Measurements from ENCODE around the gene CDIPT.
"Not testable (repeated sequence)": the region's sequence is repeated elsewhere in the genome, so short reads cannot be mapped to it uniquely, and the experiment has no call there.

The CDIPT gene

DNA sequence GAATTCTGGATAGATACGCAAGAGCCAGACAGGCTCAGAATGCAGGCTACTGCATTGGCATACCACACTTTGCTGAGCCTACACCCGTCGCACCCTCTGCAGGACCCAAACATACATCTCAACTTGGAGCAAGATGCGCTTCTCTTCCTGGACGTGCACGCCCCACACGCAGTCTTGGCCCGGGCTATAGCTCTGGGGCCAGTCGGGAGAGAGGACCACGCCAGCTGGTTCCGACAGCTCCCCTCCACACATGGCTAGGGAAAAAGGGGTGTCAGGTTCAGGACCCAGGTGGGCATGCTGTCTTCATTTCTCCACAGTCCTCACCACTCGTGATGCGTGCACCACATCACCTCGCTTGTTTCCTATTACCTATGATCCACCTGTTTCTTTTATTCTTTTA, 15.1 kb upstream of the CDIPT start:
- Histone ChIP-seq H3K4me1 (ENCODE audit: insufficient read depth, insufficient read length) (peaks cover 3% of the 10 kb centered on the region), H3K9ac (ENCODE audit: insufficient read length, low read depth) (peak overlapping the region; percentile 61), H3K36me3 (ENCODE audit: insufficient read depth, insufficient read length, low read length) (peaks cover 12% of the 10 kb centered on the region), H3K27me3 (ENCODE audit: insufficient read depth, insufficient read length) (no peaks in the 10 kb centered on the region), H3K9me3 (ENCODE audit: insufficient read depth, low read length) (no peaks in the 10 kb centered on the region), H3K4me3 (ENCODE audit: insufficient read length, low read depth) (no peak overlapping the region)
- TF ChIP-seq YY1 (IDR thresholded peaks at IDR 0.05; ENCODE audit: insufficient read depth, insufficient read length): no peak
- TF ChIP-seq ZNF274 (IDR thresholded peaks at IDR 0.05; ENCODE audit: low read depth, low read length): no peak
- no peak for TF ChIP-seq SUZ12 (IDR thresholded peaks at IDR 0.05; ENCODE audit: extremely low read depth, insufficient read depth, insufficient read length)
- DNase-seq (ENCODE audit: low read depth, low spot score): no peak

DNA sequence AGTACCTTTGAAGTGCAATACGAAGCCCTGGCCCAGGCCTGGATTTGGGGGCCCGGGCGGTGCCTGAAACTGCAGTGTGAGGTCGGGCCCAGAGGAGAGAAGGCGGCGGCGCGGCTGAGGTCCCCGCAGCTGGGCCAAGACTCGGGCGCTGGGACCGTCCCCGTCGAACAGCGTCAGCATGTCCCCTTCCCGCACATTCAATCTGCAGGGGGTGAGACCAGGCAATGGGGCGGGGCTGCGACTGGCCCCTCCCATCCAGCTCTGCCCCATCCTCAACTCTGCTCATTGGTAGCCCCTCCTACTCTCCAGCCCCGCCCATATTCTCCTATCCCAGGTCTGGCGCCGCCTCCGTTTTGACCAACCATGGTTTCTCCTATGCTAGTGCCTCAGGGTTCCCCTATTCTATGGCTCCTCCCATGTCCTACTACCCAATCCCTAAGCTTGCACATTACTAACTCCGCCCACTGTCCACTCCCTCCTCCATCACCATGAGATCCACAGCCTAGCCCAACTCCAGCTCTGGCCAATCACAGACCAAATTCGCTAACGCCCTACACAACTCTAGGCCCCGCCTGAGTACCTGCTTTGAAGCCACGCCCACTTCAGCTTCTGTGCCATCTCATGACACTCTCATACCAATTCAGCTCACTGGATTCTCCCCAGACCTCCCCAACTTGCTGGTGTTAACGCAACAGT, 14.4 kb upstream of the CDIPT start:
- DNase-seq (ENCODE audit: low read depth, low spot score): peak; percentile 92
- no peaks in the 10 kb centered on the region for H3K27me3 ChIP-seq (ENCODE audit: insufficient read depth, insufficient read length)
- peak overlapping the region; percentile 59 for H3K9ac ChIP-seq (ENCODE audit: insufficient read length, low read depth)
- TF ChIP-seq SUZ12 (IDR thresholded peaks at IDR 0.05; ENCODE audit: extremely low read depth, insufficient read depth, insufficient read length): no peak
- no peak for TF ChIP-seq YY1 (IDR thresholded peaks at IDR 0.05; ENCODE audit: insufficient read depth, insufficient read length)
- TF ChIP-seq ZNF274 (IDR thresholded peaks at IDR 0.05; ENCODE audit: low read depth, low read length): no peak
- H3K36me3 ChIP-seq (ENCODE audit: insufficient read depth, insufficient read length, low read length): peaks cover 13% of the 10 kb centered on the region
- H3K4me3 ChIP-seq (ENCODE audit: insufficient read length, low read depth): peak overlapping the region; percentile 34
- no peaks in the 10 kb centered on the region for H3K9me3 ChIP-seq (ENCODE audit: insufficient read depth, low read length)
- H3K4me1 ChIP-seq (ENCODE audit: insufficient read depth, insufficient read length): peaks cover 9% of the 10 kb centered on the region

- no peaks in the 10 kb centered on the region for H3K9me3 ChIP-seq (ENCODE audit: insufficient read depth, low read length)
- TF ChIP-seq YY1 (IDR thresholded peaks at IDR 0.05; ENCODE audit: insufficient read depth, insufficient read length): no peak
- no peak for TF ChIP-seq ZNF274 (IDR thresholded peaks at IDR 0.05; ENCODE audit: low read depth, low read length)
- no peak for TF ChIP-seq SUZ12 (IDR thresholded peaks at IDR 0.05; ENCODE audit: extremely low read depth, insufficient read depth, insufficient read length)
- H3K36me3 ChIP-seq (ENCODE audit: insufficient read depth, insufficient read length, low read length): peaks cover 18% of the 10 kb centered on the region
- peaks cover 12% of the 10 kb centered on the region for H3K4me1 ChIP-seq (ENCODE audit: insufficient read depth, insufficient read length)
- H3K4me3 ChIP-seq (ENCODE audit: insufficient read length, low read depth): peak overlapping the region; percentile 34
- no peaks in the 10 kb centered on the region for H3K27me3 ChIP-seq (ENCODE audit: insufficient read depth, insufficient read length)
- no peak for DNase-seq (ENCODE audit: low read depth, low spot score)
- peak overlapping the region; percentile 59 for H3K9ac ChIP-seq (ENCODE audit: insufficient read length, low read depth)
Observed at GRCh38 chr16:29876594-29877249, 13.7 kb upstream of the CDIPT start.

GRCh38 chr16:29876217-29876593, 13.2 kb upstream of the CDIPT start:
- H3K4me1 ChIP-seq (ENCODE audit: insufficient read depth, insufficient read length): peaks cover 12% of the 10 kb centered on the region

DNA sequence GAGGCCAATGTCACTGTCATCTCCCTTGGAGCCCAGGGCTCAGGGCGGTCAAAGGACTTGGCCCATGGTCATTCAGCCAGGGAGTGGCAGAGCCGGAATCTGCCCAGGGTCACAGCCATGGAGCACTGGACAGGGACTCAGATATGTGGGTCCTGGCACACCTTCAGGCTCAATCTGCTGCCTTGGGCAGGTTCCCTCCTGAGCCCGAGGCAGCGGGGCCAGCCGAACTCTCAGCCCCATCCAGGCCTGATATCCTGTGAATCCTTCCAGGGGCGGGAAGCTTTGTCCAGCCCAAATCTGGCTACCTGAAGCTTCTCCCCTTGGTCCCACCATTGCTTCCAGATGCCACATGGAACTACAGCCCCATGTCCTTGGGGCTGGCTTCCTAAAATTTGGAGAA, 12.2 kb upstream of the CDIPT start:
- peaks cover 12% of the 10 kb centered on the region for H3K4me1 ChIP-seq (ENCODE audit: insufficient read depth, insufficient read length)
- DNase-seq (ENCODE audit: low read depth, low spot score): no peak
- H3K27me3 ChIP-seq (ENCODE audit: insufficient read depth, insufficient read length): no peaks in the 10 kb centered on the region
- H3K36me3 ChIP-seq (ENCODE audit: insufficient read depth, insufficient read length, low read length): peaks cover 23% of the 10 kb centered on the region
- H3K4me3 ChIP-seq (ENCODE audit: insufficient read length, low read depth): no peak overlapping the region
- no peaks in the 10 kb centered on the region for H3K9me3 ChIP-seq (ENCODE audit: insufficient read depth, low read length)
- TF ChIP-seq YY1 (IDR thresholded peaks at IDR 0.05; ENCODE audit: insufficient read depth, insufficient read length): no peak
- TF ChIP-seq SUZ12 (IDR thresholded peaks at IDR 0.05; ENCODE audit: extremely low read depth, insufficient read depth, insufficient read length): no peak
- H3K9ac ChIP-seq (ENCODE audit: insufficient read length, low read depth): no peak overlapping the region

More at GRCh38 chr16:29876217-29876593, 13.2 kb upstream of the CDIPT start:
- peaks cover 21% of the 10 kb centered on the region for H3K36me3 ChIP-seq (ENCODE audit: insufficient read depth, insufficient read length, low read length)
- DNase-seq (ENCODE audit: low read depth, low spot score): no peak
- TF ChIP-seq YY1 (IDR thresholded peaks at IDR 0.05; ENCODE audit: insufficient read depth, insufficient read length) (no peak), SUZ12 (IDR thresholded peaks at IDR 0.05; ENCODE audit: extremely low read depth, insufficient read depth, insufficient read length) (no peak)
- no peak overlapping the region for H3K9ac ChIP-seq (ENCODE audit: insufficient read length, low read depth)
- H3K9me3 ChIP-seq (ENCODE audit: insufficient read depth, low read length): no peaks in the 10 kb centered on the region
- H3K27me3 ChIP-seq (ENCODE audit: insufficient read depth, insufficient read length): no peaks in the 10 kb centered on the region
- H3K4me3 ChIP-seq (ENCODE audit: insufficient read length, low read depth): peak overlapping the region; percentile 34

- peaks cover 13% of the 10 kb centered on the region for H3K36me3 ChIP-seq (ENCODE audit: insufficient read depth, insufficient read length, low read length)
- TF ChIP-seq ZNF274 (IDR thresholded peaks at IDR 0.05; ENCODE audit: low read depth, low read length): no peak
- TF ChIP-seq SUZ12 (IDR thresholded peaks at IDR 0.05; ENCODE audit: extremely low read depth, insufficient read depth, insufficient read length): no peak
- TF ChIP-seq YY1 (IDR thresholded peaks at IDR 0.05; ENCODE audit: insufficient read depth, insufficient read length): no peak
- no peaks in the 10 kb centered on the region for H3K9me3 ChIP-seq (ENCODE audit: insufficient read depth, low read length)
- H3K4me3 ChIP-seq (ENCODE audit: insufficient read length, low read depth): no peak overlapping the region
- H3K9ac ChIP-seq (ENCODE audit: insufficient read length, low read depth): no peak overlapping the region
- H3K4me1 ChIP-seq (ENCODE audit: insufficient read depth, insufficient read length): peaks cover 12% of the 10 kb centered on the region
- H3K27me3 ChIP-seq (ENCODE audit: insufficient read depth, insufficient read length): no peaks in the 10 kb centered on the region
- DNase-seq (ENCODE audit: low read depth, low spot score): no peak
Observed at GRCh38 chr16:29873319-29873718, 10.3 kb upstream of the CDIPT start.

GRCh38 chr16:29871822-29872546, 9.0 kb upstream of the CDIPT start:
- TF ChIP-seq YY1 (IDR thresholded peaks at IDR 0.05; ENCODE audit: insufficient read depth, insufficient read length) (no peak), ZNF274 (IDR thresholded peaks at IDR 0.05; ENCODE audit: low read depth, low read length) (no peak), SUZ12 (IDR thresholded peaks at IDR 0.05; ENCODE audit: extremely low read depth, insufficient read depth, insufficient read length) (no peak)
- peaks cover 13% of the 10 kb centered on the region for H3K36me3 ChIP-seq (ENCODE audit: insufficient read depth, insufficient read length, low read length)
- no peak for DNase-seq (ENCODE audit: low read depth, low spot score)
- H3K4me3 ChIP-seq (ENCODE audit: insufficient read length, low read depth): no peak overlapping the region
- H3K9ac ChIP-seq (ENCODE audit: insufficient read length, low read depth): peak overlapping the region; percentile 17
- H3K4me1 ChIP-seq (ENCODE audit: insufficient read depth, insufficient read length): peaks cover 12% of the 10 kb centered on the region
- H3K9me3 ChIP-seq (ENCODE audit: insufficient read depth, low read length): no peaks in the 10 kb centered on the region
- H3K27me3 ChIP-seq (ENCODE audit: insufficient read depth, insufficient read length): no peaks in the 10 kb centered on the region

DNA sequence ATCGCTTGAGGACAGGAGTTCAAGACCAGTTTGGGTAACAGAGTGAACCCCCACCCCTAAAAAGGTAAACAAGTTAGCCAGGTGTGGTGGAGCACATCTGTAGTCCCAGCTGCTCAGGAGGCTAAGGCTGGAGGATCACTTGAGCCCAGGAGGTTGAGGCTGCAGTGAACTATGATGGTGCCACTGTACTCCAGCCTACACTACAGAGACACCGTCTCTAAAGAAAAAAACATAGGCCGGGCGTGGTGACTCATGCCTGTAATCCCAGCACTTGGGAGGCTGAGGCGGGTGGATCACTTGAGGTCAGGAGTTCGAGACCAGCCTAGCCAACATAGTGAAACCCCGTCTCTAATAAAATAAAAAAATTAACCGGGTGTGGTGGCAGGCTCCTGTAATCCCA, 6.0 kb upstream of the CDIPT start:
- not testable (repeated sequence) for H3K4me3 ChIP-seq (ENCODE audit: insufficient read length, low read depth); H3K9ac ChIP-seq (ENCODE audit: insufficient read length, low read depth); H3K27me3 ChIP-seq (ENCODE audit: insufficient read depth, insufficient read length); H3K9me3 ChIP-seq (ENCODE audit: insufficient read depth, low read length); DNase-seq (ENCODE audit: low read depth, low spot score)
- Histone ChIP-seq H3K36me3 (ENCODE audit: insufficient read depth, insufficient read length, low read length) (peaks cover 10% of the 10 kb centered on the region), H3K4me1 (ENCODE audit: insufficient read depth, insufficient read length) (peaks cover 12% of the 10 kb centered on the region)

Measured in NT2/D1 (cell line).